ENCODE data around the gene RHOF.

RHOF gene

GRCh38 chr12:121826318-121827150, 33.0 kb upstream of the RHOF start:
- POLR2A ChIA-PET: interaction anchor here (0.6 kb wide), 2 partner anchors 97 to 216 kb away, joined by 3 to 5 read pairs; no protein-coding TSS in a partner anchor
- no peak for DNase-seq
- 93% methylated on average over 15 of the region's 18 CpGs for WGBS (ENCODE audit: insufficient coverage)
- Histone ChIP-seq H3K36me3 (ENCODE audit: control insufficient read depth in 4 of 4, insufficient read depth in 4 of 4, low read length in 3 of 4) (peaks cover 4 to 91% (median 64%) of the 10 kb centered on the region in 4 experiments), H3K9me3 (ENCODE audit: control extremely low read depth in 1 of 5, control insufficient read depth in 4 of 5, insufficient read depth in 2 of 5, low read depth in 1 of 5, low read length in 4 of 5) (no peaks in the 10 kb centered on the region), H3K27ac (ENCODE audit: insufficient read depth in 1 of 2, low read depth in 1 of 2, low read length in 2 of 2, poor library complexity in 1 of 2, severe bottlenecking in 2 of 2) (no peak overlapping the region), H3K27me3 (replicated peaks in 2 of 5; ENCODE audit: control insufficient read depth in 4 of 5, insufficient read depth in 5 of 5, low read length in 4 of 5) (no peaks in the 10 kb centered on the region), H3K4me3 (ENCODE audit: control insufficient read depth in 1 of 7, extremely low read depth in 1 of 7, insufficient read depth in 4 of 7, low read depth in 2 of 7, low read length in 6 of 7) (no peak overlapping the region), H3K4me1 (ENCODE audit: control extremely low read depth in 1 of 4, control insufficient read depth in 4 of 4, insufficient read depth in 4 of 4, low read length in 3 of 4) (no peaks in the 10 kb centered on the region)
- CTCF ChIA-PET: interaction anchor here (1.0 to 4.9 kb wide), 7 partner anchors 10 to 67 kb away, joined by 3 to 33 read pairs (median 7); partner anchors contain the start of genes PSMD9 and RHOF

- H3K9me3 ChIP-seq (ENCODE audit: control extremely low read depth in 1 of 5, control insufficient read depth in 4 of 5, insufficient read depth in 2 of 5, low read depth in 1 of 5, low read length in 4 of 5): no peaks in the 10 kb centered on the region
- no peak overlapping the region for H3K4me3 ChIP-seq (ENCODE audit: control insufficient read depth in 1 of 7, extremely low read depth in 1 of 7, insufficient read depth in 4 of 7, low read depth in 2 of 7, low read length in 6 of 7)
- ChIA-PET CTCF (interaction anchor here (1.0 to 4.9 kb wide), 7 partner anchors 9 to 68 kb away, joined by 3 to 33 read pairs (median 7); partner anchors contain the start of gene RHOF), POLR2A (no interaction called here)
- 95% methylated on average over 16 of the region's 18 CpGs for WGBS (ENCODE audit: insufficient coverage)
- H3K27me3 ChIP-seq (replicated peaks in 2 of 5; ENCODE audit: control insufficient read depth in 4 of 5, insufficient read depth in 5 of 5, low read length in 4 of 5): no peaks in the 10 kb centered on the region
- H3K27ac ChIP-seq (ENCODE audit: insufficient read depth in 1 of 2, low read depth in 1 of 2, low read length in 2 of 2, poor library complexity in 1 of 2, severe bottlenecking in 2 of 2): no peak overlapping the region
- no peak for DNase-seq
- H3K36me3 ChIP-seq (ENCODE audit: control insufficient read depth in 4 of 4, insufficient read depth in 4 of 4, low read length in 3 of 4): peaks cover 4 to 90% (median 62%) of the 10 kb centered on the region in 4 experiments
- H3K4me1 ChIP-seq (ENCODE audit: control extremely low read depth in 1 of 4, control insufficient read depth in 4 of 4, insufficient read depth in 4 of 4, low read length in 3 of 4): no peaks in the 10 kb centered on the region
Observed at GRCh38 chr12:121825041-121825523, 31.6 kb upstream of the RHOF start.

GRCh38 chr12:121823727-121824115, 30.2 kb upstream of the RHOF start:
- Histone ChIP-seq H3K36me3 (ENCODE audit: control insufficient read depth in 4 of 4, insufficient read depth in 4 of 4, low read length in 3 of 4) (peaks cover 6 to 89% (median 60%) of the 10 kb centered on the region in 4 experiments), H3K4me3 (ENCODE audit: control insufficient read depth in 1 of 7, extremely low read depth in 1 of 7, insufficient read depth in 4 of 7, low read depth in 2 of 7, low read length in 6 of 7) (no peak overlapping the region)

GRCh38 chr12:121823101-121823726, 29.7 kb upstream of the RHOF start:
- peaks cover 6 to 86% (median 55%) of the 10 kb centered on the region in 4 experiments for H3K36me3 ChIP-seq (ENCODE audit: control insufficient read depth in 4 of 4, insufficient read depth in 4 of 4, low read length in 3 of 4)
- POLR2A ChIA-PET: no interaction called here

More at GRCh38 chr12:121823727-121824115, 30.2 kb upstream of the RHOF start:
- 88% methylated on average over 10 of the region's 12 CpGs for WGBS (ENCODE audit: insufficient coverage)
- no peak for DNase-seq
- ChIA-PET CTCF (interaction anchor here (0.8 to 4.9 kb wide), 5 partner anchors 12 to 69 kb away, joined by 4 to 33 read pairs (median 9); partner anchors contain the start of gene RHOF), POLR2A (no interaction called here)
- no peak overlapping the region for H3K27ac ChIP-seq (ENCODE audit: insufficient read depth in 1 of 2, low read depth in 1 of 2, low read length in 2 of 2, poor library complexity in 1 of 2, severe bottlenecking in 2 of 2)
- no peaks in the 10 kb centered on the region for H3K4me1 ChIP-seq (ENCODE audit: control extremely low read depth in 1 of 4, control insufficient read depth in 4 of 4, insufficient read depth in 4 of 4, low read length in 3 of 4)
- no peaks in the 10 kb centered on the region for H3K9me3 ChIP-seq (ENCODE audit: control extremely low read depth in 1 of 5, control insufficient read depth in 4 of 5, insufficient read depth in 2 of 5, low read depth in 1 of 5, low read length in 4 of 5)
- H3K27me3 ChIP-seq (replicated peaks in 2 of 5; ENCODE audit: control insufficient read depth in 4 of 5, insufficient read depth in 5 of 5, low read length in 4 of 5): no peaks in the 10 kb centered on the region

GRCh38 chr12:121822393-121823100, 29.1 kb upstream of the RHOF start:
- Histone ChIP-seq H3K27ac (ENCODE audit: insufficient read depth in 1 of 2, low read depth in 1 of 2, low read length in 2 of 2, poor library complexity in 1 of 2, severe bottlenecking in 2 of 2) (no peak overlapping the region), H3K9me3 (ENCODE audit: control extremely low read depth in 1 of 5, control insufficient read depth in 4 of 5, insufficient read depth in 2 of 5, low read depth in 1 of 5, low read length in 4 of 5) (no peaks in the 10 kb centered on the region), H3K4me3 (ENCODE audit: control insufficient read depth in 1 of 7, extremely low read depth in 1 of 7, insufficient read depth in 4 of 7, low read depth in 2 of 7, low read length in 6 of 7) (no peak overlapping the region), H3K36me3 (ENCODE audit: control insufficient read depth in 4 of 4, insufficient read depth in 4 of 4, low read length in 3 of 4) (peaks cover 6 to 85% (median 55%) of the 10 kb centered on the region in 4 experiments), H3K27me3 (replicated peaks in 2 of 5; ENCODE audit: control insufficient read depth in 4 of 5, insufficient read depth in 5 of 5, low read length in 4 of 5) (no peaks in the 10 kb centered on the region), H3K4me1 (ENCODE audit: control extremely low read depth in 1 of 4, control insufficient read depth in 4 of 4, insufficient read depth in 4 of 4, low read length in 3 of 4) (no peaks in the 10 kb centered on the region)
- WGBS (ENCODE audit: insufficient coverage): 98% methylated on average over 26 of the region's 39 CpGs
- ChIA-PET CTCF (interaction anchor here (1.2 to 4.9 kb wide), 3 partner anchors 15 to 28 kb away, joined by 3 to 33 read pairs (median 4); partner anchors contain the start of gene RHOF), POLR2A (no interaction called here)
- DNase-seq: no peak

More at GRCh38 chr12:121823101-121823726, 29.7 kb upstream of the RHOF start:
- no peaks in the 10 kb centered on the region for H3K9me3 ChIP-seq (ENCODE audit: control extremely low read depth in 1 of 5, control insufficient read depth in 4 of 5, insufficient read depth in 2 of 5, low read depth in 1 of 5, low read length in 4 of 5)
- CTCF ChIA-PET: interaction anchor here (0.8 to 4.9 kb wide), 5 partner anchors 12 to 29 kb away, joined by 3 to 33 read pairs (median 4); partner anchors contain the start of gene RHOF
- H3K27me3 ChIP-seq (replicated peaks in 2 of 5; ENCODE audit: control insufficient read depth in 4 of 5, insufficient read depth in 5 of 5, low read length in 4 of 5): no peaks in the 10 kb centered on the region
- no peak for DNase-seq
- over 99% methylated on average over 25 of the region's 36 CpGs for WGBS (ENCODE audit: insufficient coverage)
- no peak overlapping the region for H3K27ac ChIP-seq (ENCODE audit: insufficient read depth in 1 of 2, low read depth in 1 of 2, low read length in 2 of 2, poor library complexity in 1 of 2, severe bottlenecking in 2 of 2)
- H3K4me1 ChIP-seq (ENCODE audit: control extremely low read depth in 1 of 4, control insufficient read depth in 4 of 4, insufficient read depth in 4 of 4, low read length in 3 of 4): no peaks in the 10 kb centered on the region
- H3K4me3 ChIP-seq (ENCODE audit: control insufficient read depth in 1 of 7, extremely low read depth in 1 of 7, insufficient read depth in 4 of 7, low read depth in 2 of 7, low read length in 6 of 7): no peak overlapping the region

GRCh38 chr12:121820056-121820455, 26.6 kb upstream of the RHOF start:
- DNase-seq: no peak
- H3K9me3 ChIP-seq (ENCODE audit: control extremely low read depth in 1 of 5, control insufficient read depth in 4 of 5, insufficient read depth in 2 of 5, low read depth in 1 of 5, low read length in 4 of 5): no peaks in the 10 kb centered on the region
- POLR2A ChIA-PET: no interaction called here
- peaks cover 14 to 86% (median 59%) of the 10 kb centered on the region in 4 experiments for H3K36me3 ChIP-seq (ENCODE audit: control insufficient read depth in 4 of 4, insufficient read depth in 4 of 4, low read length in 3 of 4)
- H3K4me1 ChIP-seq (ENCODE audit: control extremely low read depth in 1 of 4, control insufficient read depth in 4 of 4, insufficient read depth in 4 of 4, low read length in 3 of 4): no peaks in the 10 kb centered on the region
- H3K4me3 ChIP-seq (ENCODE audit: control insufficient read depth in 1 of 7, extremely low read depth in 1 of 7, insufficient read depth in 4 of 7, low read depth in 2 of 7, low read length in 6 of 7): no peak overlapping the region
- no peaks in the 10 kb centered on the region for H3K27me3 ChIP-seq (replicated peaks in 2 of 5; ENCODE audit: control insufficient read depth in 4 of 5, insufficient read depth in 5 of 5, low read length in 4 of 5)
- H3K27ac ChIP-seq (ENCODE audit: insufficient read depth in 1 of 2, low read depth in 1 of 2, low read length in 2 of 2, poor library complexity in 1 of 2, severe bottlenecking in 2 of 2): no peak overlapping the region
- WGBS (ENCODE audit: insufficient coverage): 88% methylated on average over 6 of the region's 7 CpGs
- CTCF ChIA-PET: interaction anchor here (1.1 to 1.3 kb wide), 4 partner anchors 13 to 26 kb away, joined by 3 to 4 read pairs (median 3); no protein-coding TSS in a partner anchor
